ENCODE results near the gene ZBTB39. TPM values are rescaled to one million over a fixed set of nuclear protein-coding genes. Genes with fewer than 3 reads are reported as not detected.

Gene ZBTB39
- total RNA-seq, 1 donor from 2014 or later = 2.7 TPM

DNA sequence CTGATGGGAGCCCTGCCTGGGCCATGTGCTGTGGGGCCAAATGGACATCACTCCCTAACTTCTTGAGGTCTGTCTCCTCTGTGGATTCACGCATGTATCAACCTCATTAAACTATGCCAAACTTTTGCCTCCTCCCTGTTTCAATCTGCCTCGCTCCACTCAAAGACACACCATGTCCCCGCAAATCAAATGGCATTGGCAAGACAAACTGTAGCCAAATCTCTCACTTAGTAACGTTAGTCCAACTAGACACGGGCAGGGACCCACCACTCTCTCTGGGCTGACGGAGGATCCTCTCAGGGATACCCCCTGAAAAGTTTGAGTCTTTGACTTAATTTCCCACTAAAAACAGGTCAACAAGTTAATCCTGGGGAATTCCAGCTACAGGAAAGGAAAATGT lies 8.0 kb downstream of the ZBTB39 start:
- no peak for TF ChIP-seq CTCF (IDR thresholded peaks at IDR 0.05; ENCODE audit: borderline replicate concordance)
- Histone ChIP-seq H3K4me1 (peaks cover 14% of the 10 kb centered on the region), H3K27me3 (ENCODE audit: low read depth) (no peaks in the 10 kb centered on the region), H3K9me3 (replicated peaks) (no peaks in the 10 kb centered on the region), H3K27ac (replicated peaks) (no peak overlapping the region), H3K36me3 (peaks cover 38% of the 10 kb centered on the region), H3K4me3 (no peak overlapping the region)
- intact Hi-C loops (cut with micrococcal nuclease) = no loop called here
- no peak for DNase-seq

DNA sequence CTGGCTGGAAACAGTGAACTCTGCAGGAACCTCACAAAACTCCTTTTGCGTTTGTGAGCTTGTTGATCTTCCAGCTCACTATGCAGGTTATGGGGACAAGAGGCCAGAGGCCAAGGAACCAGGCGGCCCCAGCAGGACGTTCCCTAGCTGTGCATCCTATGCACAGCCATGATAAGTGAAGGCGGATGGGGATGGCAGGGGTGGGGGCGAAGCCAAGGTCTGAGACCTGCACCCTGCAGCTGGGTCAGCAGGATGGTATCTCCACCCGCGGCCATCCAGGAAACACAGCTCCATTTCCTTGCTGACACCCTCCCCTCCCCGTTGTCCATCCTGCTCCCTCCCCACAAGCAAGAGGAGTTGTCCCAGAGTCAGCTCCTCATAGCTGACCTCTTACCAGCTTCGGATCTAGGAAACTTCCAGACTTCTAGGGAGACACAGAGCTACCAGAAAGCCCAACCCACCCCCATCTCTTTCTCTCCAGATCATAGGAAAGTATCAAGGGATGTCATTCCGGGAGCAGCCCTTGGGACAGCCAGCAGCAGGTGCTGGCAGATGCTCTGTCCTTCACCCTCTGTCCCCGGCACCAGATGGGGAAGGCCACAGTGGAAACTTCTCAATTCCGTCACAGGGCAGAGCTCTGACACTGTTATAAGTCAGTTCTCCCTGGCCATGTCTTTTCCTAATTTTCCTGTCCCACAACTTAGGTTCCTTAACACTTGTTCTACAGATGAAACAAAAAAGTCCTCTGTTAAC lies 9.4 kb downstream of the ZBTB39 start:
- Histone ChIP-seq H3K4me1 (peaks cover 11% of the 10 kb centered on the region), H3K9me3 (replicated peaks) (no peaks in the 10 kb centered on the region), H3K4me3 (no peak overlapping the region), H3K27me3 (ENCODE audit: low read depth) (no peaks in the 10 kb centered on the region), H3K36me3 (peaks cover 24% of the 10 kb centered on the region), H3K27ac (replicated peaks) (no peak overlapping the region)
- TF ChIP-seq CTCF (IDR thresholded peaks at IDR 0.05; ENCODE audit: borderline replicate concordance) = no peak
- intact Hi-C loops (cut with micrococcal nuclease) = no loop called here
- DNase-seq = no peak

DNA sequence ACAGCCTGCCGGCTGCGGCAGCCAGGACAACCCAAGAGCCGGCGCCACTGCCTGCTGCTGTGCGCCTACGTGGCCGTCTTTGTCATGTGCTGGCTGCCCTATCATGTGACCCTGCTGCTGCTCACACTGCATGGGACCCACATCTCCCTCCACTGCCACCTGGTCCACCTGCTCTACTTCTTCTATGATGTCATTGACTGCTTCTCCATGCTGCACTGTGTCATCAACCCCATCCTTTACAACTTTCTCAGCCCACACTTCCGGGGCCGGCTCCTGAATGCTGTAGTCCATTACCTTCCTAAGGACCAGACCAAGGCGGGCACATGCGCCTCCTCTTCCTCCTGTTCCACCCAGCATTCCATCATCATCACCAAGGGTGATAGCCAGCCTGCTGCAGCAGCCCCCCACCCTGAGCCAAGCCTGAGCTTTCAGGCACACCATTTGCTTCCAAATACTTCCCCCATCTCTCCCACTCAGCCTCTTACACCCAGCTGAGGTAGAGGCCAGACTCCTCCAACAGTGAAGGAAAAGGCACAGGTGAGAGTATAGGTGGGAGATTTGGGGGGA lies 10.3 kb downstream of the ZBTB39 start:
- H3K9me3 ChIP-seq (replicated peaks) = no peaks in the 10 kb centered on the region
- H3K27me3 ChIP-seq (ENCODE audit: low read depth) = no peaks in the 10 kb centered on the region
- H3K36me3 ChIP-seq = peaks cover 22% of the 10 kb centered on the region
- no peak for DNase-seq
- intact Hi-C loops (cut with micrococcal nuclease) = no loop called here
- peaks cover 12% of the 10 kb centered on the region for H3K4me1 ChIP-seq
- H3K4me3 ChIP-seq = no peak overlapping the region
- no peak overlapping the region for H3K27ac ChIP-seq (replicated peaks)
- TF ChIP-seq CTCF (IDR thresholded peaks at IDR 0.05; ENCODE audit: borderline replicate concordance) = no peak

DNA sequence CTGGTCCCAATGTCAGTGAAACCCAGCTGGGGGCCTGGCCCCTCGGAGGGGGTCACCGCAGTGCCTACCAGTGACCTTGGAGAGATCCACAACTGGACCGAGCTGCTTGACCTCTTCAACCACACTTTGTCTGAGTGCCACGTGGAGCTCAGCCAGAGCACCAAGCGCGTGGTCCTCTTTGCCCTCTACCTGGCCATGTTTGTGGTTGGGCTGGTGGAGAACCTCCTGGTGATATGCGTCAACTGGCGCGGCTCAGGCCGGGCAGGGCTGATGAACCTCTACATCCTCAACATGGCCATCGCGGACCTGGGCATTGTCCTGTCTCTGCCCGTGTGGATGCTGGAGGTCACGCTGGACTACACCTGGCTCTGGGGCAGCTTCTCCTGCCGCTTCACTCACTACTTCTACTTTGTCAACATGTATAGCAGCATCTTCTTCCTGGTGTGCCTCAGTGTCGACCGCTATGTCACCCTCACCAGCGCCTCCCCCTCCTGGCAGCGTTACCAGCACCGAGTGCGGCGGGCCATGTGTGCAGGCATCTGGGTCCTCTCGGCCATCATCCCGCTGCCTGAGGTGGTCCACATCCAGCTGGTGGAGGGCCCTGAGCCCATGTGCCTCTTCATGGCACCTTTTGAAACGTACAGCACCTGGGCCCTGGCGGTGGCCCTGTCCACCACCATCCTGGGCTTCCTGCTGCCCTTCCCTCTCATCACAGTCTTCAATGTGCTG lies 11.0 kb downstream of the ZBTB39 start:
- H3K4me1 ChIP-seq = peaks cover 16% of the 10 kb centered on the region
- intact Hi-C loops (cut with micrococcal nuclease) = no loop called here
- peaks cover 19% of the 10 kb centered on the region for H3K36me3 ChIP-seq
- H3K9me3 ChIP-seq (replicated peaks) = no peaks in the 10 kb centered on the region
- no peak overlapping the region for H3K27ac ChIP-seq (replicated peaks)
- TF ChIP-seq CTCF (IDR thresholded peaks at IDR 0.05; ENCODE audit: borderline replicate concordance) = no peak
- H3K27me3 ChIP-seq (ENCODE audit: low read depth) = no peaks in the 10 kb centered on the region
- no peak for DNase-seq
- H3K4me3 ChIP-seq = no peak overlapping the region

DNA sequence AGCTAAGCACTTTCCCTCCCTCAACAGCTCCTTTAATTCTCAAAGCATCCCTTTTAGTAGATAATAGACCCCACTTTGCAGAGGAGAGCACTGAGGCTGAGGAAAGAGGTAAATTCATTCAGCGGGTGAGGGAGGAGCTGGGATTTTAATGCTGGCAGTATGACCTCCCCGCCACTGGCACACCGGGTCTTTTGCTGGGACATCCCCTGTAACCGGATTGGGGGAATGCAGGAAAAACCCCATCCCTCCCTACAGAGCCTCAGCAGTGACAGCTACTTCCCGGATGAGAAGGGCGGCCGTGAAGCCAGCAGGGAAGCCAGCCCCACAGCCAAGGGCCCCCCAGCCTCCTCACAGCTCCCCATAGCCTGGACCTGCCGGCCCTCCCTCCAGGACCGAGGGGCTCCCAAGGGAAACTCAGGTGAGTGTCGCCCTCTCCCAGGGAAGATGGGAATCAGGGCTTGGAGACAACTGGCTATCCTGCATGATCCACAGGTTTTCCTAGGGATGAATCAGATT lies 12.1 kb downstream of the ZBTB39 start:
- Histone ChIP-seq H3K27ac (replicated peaks) (no peak overlapping the region), H3K36me3 (peaks cover 10% of the 10 kb centered on the region), H3K9me3 (replicated peaks) (no peaks in the 10 kb centered on the region), H3K4me3 (no peak overlapping the region), H3K27me3 (ENCODE audit: low read depth) (no peaks in the 10 kb centered on the region), H3K4me1 (peaks cover 16% of the 10 kb centered on the region)
- no peak for TF ChIP-seq CTCF (IDR thresholded peaks at IDR 0.05; ENCODE audit: borderline replicate concordance)
- DNase-seq = no peak
- intact Hi-C loops (cut with micrococcal nuclease) = no loop called here

Data from left ventricle myocardium inferior (tissue), 1 donor.